GM21526 (cell line): ENCODE results near the gene EIPR1.
"Not testable (repeated sequence)": the region's sequence is repeated elsewhere in the genome, so short reads cannot be mapped to it uniquely, and the experiment has no call there.

Source experiments
- ATAC-seq: cut with Tn5 transposase; IDR thresholded peaks from one replicate; pipeline ENCODE4 v1.9.1; 2021; ENCODE audit warnings: moderate library complexity; ENCODE audit not compliant: unreplicated experiment, low FRiP score

Gene EIPR1

GRCh38 chr2:3200420-3200939, 177.1 kb downstream of the EIPR1 start:
- ATAC-seq, result no peak

- ATAC-seq, result no peak
These were observed 177.8 kb downstream of the EIPR1 start for GRCh38 chr2:3199627-3200345.

- ATAC-seq, result not testable (repeated sequence)
These were observed 178.9 kb downstream of the EIPR1 start for GRCh38 chr2:3198671-3199192.

- no peak for ATAC-seq
These were observed 179.5 kb downstream of the EIPR1 start for GRCh38 chr2:3198119-3198518.

- no peak for ATAC-seq
These were observed 180.3 kb downstream of the EIPR1 start for GRCh38 chr2:3197308-3197707.

GRCh38 chr2:3196716-3197115, 180.9 kb downstream of the EIPR1 start:
- ATAC-seq, result no peak

- no peak for ATAC-seq
These were observed 181.8 kb downstream of the EIPR1 start for GRCh38 chr2:3195641-3196476.

GRCh38 chr2:3194828-3195227, 182.8 kb downstream of the EIPR1 start:
- ATAC-seq, result no peak

- no peak for ATAC-seq
These were observed 183.9 kb downstream of the EIPR1 start for GRCh38 chr2:3193443-3194330.

- no peak for ATAC-seq
These were observed 184.7 kb downstream of the EIPR1 start for GRCh38 chr2:3192920-3193319.

GRCh38 chr2:3192281-3192818, 185.3 kb downstream of the EIPR1 start:
- no peak for ATAC-seq

GRCh38 chr2:3189961-3190360, 187.7 kb downstream of the EIPR1 start:
- no peak for ATAC-seq

- no peak for ATAC-seq
These were observed 188.5 kb downstream of the EIPR1 start for GRCh38 chr2:3189076-3189591.

GRCh38 chr2:3188405-3188946, 189.1 kb downstream of the EIPR1 start:
- no peak for ATAC-seq

- ATAC-seq, result no peak
These were observed 190.2 kb downstream of the EIPR1 start for GRCh38 chr2:3187467-3187866.

- no peak for ATAC-seq
These were observed 190.9 kb downstream of the EIPR1 start for GRCh38 chr2:3186766-3187165.

GRCh38 chr2:3185910-3186309, 191.7 kb downstream of the EIPR1 start:
- ATAC-seq, result no peak

GRCh38 chr2:3185256-3185655, 192.4 kb downstream of the EIPR1 start:
- ATAC-seq, result no peak

- no peak for ATAC-seq
These were observed 193.5 kb downstream of the EIPR1 start for GRCh38 chr2:3184167-3184566.

GRCh38 chr2:3183766-3184165, 193.9 kb downstream of the EIPR1 start:
- no peak for ATAC-seq
